T-helper 2 cell treated with Interferon-gamma antibody and Interleukin-4, amounts not matched to agents 100 ng/mL and 5 ng/mL, for 36 hours (primary cell): ENCODE results near the gene WDR87. TPM values are rescaled to one million over a fixed set of nuclear protein-coding genes. Genes with fewer than 3 reads are reported as not detected.
"Not testable (repeated sequence)": the region's sequence is repeated elsewhere in the genome, so short reads cannot be mapped to it uniquely, and the experiment has no call there.

Experiments used
- intact Hi-C: fragments of 100-400 bp; cut with micrococcal nuclease; formaldehyde crosslinking; loops from one replicate; pipeline ENCODE4 v1.15.1; 2023
- total RNA-seq: library from RNA; stranded (reverse); gene quantifications from 2 replicates; pipeline ENCODE4 v1.2.3, GENCODE V29; 2022

The WDR87 gene
- total RNA-seq, 1 donor from 2014 or later, result not detected

- intact Hi-C loops, result no loop called here
Measured at GRCh38 chr19:37893845-37894575, 12.4 kb downstream of the WDR87 start.

DNA sequence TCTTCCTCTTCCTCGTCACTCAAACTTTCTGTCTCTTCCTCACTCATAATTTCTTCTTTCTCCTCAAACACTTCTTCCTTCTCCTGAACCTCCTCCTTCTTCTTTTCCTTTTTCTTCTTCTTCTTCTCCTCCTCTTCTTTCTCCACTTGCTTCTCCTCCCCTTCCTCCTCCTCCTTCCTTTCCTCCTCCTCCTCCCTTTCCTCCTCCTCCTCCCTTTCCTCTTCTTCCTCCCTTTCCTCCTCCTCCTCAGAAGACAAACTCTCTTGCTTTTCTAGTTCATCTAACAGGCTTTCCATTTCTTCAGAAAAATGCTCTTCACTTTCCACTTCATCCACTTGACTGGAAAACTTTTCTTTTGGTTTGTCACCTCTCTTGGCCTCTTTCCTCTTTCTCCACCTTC lies 19.8 kb downstream of the WDR87 start:
- intact Hi-C loops, result no loop called here

DNA sequence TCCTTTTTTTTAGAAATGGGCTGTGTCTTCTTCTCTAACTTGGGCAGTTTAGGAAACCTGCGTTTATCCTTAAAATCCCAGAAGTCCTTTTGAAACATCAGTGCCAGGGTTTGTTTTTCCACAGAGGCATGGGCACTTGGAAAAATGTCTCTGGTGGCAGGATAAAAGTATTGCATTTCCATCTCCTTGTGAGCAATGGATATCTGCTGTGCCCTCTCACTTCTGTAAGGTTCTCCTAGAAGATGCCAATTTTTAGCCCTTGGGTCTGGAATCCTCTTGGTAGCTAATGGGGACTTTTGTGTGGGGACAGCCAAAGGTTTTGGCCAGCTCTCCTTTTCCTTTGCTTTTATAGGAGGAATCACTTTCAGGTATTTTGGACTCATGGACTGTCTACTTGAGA lies 21.0 kb downstream of the WDR87 start:
- intact Hi-C loops, result no loop called here

- intact Hi-C loops, result no loop called here
Measured at GRCh38 chr19:37877147-37877546, 29.2 kb downstream of the WDR87 start.

GRCh38 chr19:37876032-37876431 lies 30.4 kb downstream of the WDR87 start:
- intact Hi-C loops, result no loop called here

GRCh38 chr19:37874784-37875183 lies 31.6 kb downstream of the WDR87 start:
- intact Hi-C loops, result no loop called here

- intact Hi-C loops, result no loop called here
Measured at GRCh38 chr19:37872383-37872782, 34.0 kb downstream of the WDR87 start.

DNA sequence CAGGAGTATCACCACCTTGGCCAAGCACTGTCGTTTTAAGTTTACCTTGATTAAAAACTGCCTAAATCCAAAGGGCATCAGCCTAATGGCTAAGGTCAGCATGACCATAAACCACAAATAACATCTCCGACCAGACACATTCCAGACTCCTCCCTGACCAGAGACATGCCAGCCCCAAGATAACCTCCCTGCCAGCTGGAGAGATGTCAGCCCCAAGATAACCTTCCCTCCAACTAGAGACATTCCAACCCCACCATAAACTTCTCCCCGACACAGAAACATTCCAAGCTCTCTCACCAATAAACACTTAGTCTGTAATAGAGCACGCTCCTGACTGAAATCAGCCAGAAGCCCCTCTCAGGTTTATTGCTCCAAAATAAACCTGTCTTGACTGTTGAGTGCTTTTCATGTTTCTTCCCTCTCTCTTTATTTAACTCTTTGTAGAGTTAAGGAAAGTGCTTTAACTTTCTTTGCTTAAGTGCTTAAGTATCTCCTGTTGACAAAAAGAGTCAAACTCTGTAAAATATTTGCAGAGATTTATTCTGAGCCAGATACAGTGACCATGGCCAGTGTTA lies 36.5 kb downstream of the WDR87 start:
- intact Hi-C loops, result no loop called here

DNA sequence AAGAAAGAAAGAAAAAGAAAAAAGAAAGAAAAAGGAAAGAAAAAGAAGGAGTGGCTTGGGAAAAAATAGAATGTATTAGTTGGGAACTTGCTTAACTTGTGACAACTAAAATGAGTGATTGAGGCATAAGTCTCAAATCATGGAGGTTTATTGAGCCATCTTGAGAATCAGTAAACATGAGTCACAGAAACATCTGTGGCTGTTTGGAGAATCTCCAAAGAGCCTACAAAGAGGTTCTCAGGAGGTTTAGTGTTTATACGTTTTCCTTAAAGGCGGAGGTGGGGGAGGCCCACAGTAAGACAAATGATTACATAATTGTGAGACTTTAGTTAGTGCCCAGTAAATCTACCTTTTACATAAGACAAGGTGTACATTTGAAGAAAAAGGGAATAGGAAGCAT lies 38.6 kb downstream of the WDR87 start:
- intact Hi-C loops, result no loop called here

GRCh38 chr19:37865930-37866329 lies 40.5 kb downstream of the WDR87 start:
- intact Hi-C loops, result not testable (repeated sequence)

- intact Hi-C loops, result no loop called here
Measured at GRCh38 chr19:37864501-37864900, 41.9 kb downstream of the WDR87 start.

DNA sequence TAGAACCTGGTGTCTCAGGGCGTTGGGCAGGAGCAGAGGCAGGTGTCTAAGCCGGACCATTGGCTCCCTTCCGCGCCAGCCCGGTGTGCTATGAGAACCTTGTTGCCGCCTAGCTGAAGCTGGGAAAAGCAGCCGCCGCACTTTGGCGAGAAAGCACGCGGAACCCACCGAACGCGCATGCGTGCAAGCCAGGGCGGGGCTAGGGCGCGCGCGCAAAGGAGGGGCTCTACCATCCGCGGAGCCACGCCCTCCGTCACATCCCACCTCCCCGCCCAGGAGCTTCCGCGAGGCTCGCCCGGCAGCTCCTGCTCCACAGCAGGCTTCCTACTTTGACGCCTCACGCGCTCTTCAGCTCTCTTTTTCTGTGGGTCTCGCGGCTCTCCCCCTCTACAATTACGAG lies 51.3 kb downstream of the WDR87 start:
- intact Hi-C loops, result no loop called here

GRCh38 chr19:37845932-37846331 lies 60.5 kb downstream of the WDR87 start:
- intact Hi-C loops, result no loop called here

Other genes starting within 250 kb of the WDR87 start
- gene ZNF607, start 186.8 kb downstream of the WDR87 start, total RNA-seq, result 2.3 and 2.9 TPM in 2 replicates
- gene ZNF573, start 127.0 kb downstream of the WDR87 start, total RNA-seq, result 4.8 TPM in 2 replicates
- 12.9 and 14.6 TPM in 2 replicates for gene SIPA1L3, start 614 bp upstream of the WDR87 start, total RNA-seq